Mammary epithelial cell (primary cell): Measurements from ENCODE around the gene HSD17B12.

ENCODE experiments used
- CTCF ChIP-seq, 2 donors: IDR thresholded peaks in 1 of 2; conservative IDR thresholded peaks in 1 of 2; 2 replicates each; pipeline ENCODE4 v1.5.1; 2011 to 2012; ENCODE audit warnings: inconsistent platforms in 2 of 2, low read length in 2 of 2, mild to moderate bottlenecking in 2 of 2, control low read depth in 1 of 2, low read depth in 1 of 2; ENCODE audit not compliant: insufficient read depth in 1 of 2; ENCODE audit errors: extremely low read depth in 1 of 2
- EZH2 ChIP-seq: IDR thresholded peaks from 2 replicates; pipeline ENCODE4 v1.6.1; 2012; ENCODE audit warnings: low read length, inconsistent platforms, borderline replicate concordance

GRCh38 chr11:43856993-43857392 lies 176.5 kb downstream of the HSD17B12 start:
- TF ChIP-seq CTCF (conservative IDR thresholded peaks at IDR 0.05 in 1 of 2, IDR thresholded peaks at IDR 0.05 in 1 of 2; ENCODE audit: extremely low read depth in 1 of 2, insufficient read depth in 1 of 2, low read depth in 1 of 2, low read length in 2 of 2): no peak
- no peak for TF ChIP-seq EZH2
